ENCODE results near the gene RAB35.

The RAB35 gene

DNA sequence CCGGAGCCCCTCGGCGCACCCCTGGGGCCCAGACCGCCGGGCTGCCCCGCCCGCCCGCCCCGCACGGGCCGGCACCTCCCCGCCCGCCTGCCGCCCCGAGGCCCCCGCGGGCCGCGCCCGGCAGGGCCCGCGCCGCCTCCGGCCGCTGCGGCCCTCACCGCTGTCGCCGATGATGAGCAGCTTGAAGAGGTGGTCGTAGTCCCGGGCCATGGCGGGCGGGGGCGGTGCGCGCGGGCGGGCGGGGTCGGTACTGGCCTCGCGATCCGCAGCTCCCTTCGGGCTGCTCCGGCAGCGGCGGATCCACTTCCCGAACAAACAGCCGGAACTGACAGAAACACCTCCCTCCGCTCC, at the start of gene RAB35:
RAB35 (minus strand) TSS at position 313 of the 351 bp plus-strand sequence; CDS start at position 210, 103 bp downstream.
- no peak for DNase-seq

DNA sequence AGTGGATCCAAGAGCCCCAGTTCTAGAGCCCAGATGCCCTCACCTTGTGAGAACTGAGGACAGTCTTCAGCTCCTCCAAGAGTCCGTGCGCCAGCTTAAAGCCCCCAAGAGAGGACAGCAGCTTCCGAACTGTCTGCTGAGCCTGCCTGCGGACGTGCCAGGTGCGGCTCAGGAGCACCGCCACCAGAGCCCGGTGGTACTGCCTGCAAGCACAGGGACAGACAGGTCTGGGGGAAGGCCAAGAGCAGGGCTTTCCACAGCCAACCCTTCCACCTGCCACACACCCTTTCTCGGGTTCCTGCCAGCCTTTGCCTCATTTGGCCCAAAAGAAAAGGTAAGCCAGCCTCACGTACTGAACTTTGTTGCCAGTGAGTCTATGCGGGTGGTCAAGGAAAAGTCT, 47.7 kb upstream of the RAB35 start:
- no peak for DNase-seq

DNA sequence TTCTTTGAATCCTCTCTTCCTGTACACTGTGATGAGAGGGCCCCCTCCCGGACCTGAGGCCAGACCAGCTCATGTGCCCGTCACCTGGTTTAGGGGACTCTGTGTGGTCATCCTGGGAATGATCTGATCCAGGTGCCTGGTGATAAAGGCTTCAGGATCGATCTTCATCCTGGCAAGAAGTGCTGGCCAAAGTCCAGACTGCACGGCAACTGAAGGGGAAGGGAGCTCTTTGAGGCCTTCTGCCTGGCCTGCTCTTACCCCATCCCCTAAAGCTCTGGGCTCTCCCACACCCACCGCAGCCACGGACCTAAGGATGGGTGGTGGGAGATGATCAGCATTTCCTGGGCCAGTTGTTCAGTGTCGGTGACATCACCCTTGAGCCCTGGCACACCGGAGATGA, 46.2 kb upstream of the RAB35 start:
- DNase-seq: no peak

DNA sequence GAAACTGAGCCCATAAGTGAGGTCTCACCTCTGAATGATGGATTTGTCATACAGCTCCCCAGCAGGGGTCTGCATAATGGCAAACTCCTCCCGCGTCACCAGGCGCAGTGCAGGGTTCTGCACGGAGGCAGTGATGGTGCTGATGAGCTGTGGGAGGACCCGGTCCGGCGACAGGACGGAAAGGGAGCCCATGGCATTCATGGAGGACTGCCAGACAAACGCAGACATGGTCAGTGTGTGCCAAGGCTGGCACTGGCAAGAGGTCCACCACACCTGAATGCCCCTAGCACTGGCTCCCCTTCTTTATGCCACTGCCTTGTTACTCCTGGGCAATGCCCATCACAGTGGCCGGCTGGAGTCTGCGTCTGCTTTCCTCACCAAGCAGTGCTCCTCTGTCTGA, 45.3 kb upstream of the RAB35 start:
- DNase-seq: no peak

DNA sequence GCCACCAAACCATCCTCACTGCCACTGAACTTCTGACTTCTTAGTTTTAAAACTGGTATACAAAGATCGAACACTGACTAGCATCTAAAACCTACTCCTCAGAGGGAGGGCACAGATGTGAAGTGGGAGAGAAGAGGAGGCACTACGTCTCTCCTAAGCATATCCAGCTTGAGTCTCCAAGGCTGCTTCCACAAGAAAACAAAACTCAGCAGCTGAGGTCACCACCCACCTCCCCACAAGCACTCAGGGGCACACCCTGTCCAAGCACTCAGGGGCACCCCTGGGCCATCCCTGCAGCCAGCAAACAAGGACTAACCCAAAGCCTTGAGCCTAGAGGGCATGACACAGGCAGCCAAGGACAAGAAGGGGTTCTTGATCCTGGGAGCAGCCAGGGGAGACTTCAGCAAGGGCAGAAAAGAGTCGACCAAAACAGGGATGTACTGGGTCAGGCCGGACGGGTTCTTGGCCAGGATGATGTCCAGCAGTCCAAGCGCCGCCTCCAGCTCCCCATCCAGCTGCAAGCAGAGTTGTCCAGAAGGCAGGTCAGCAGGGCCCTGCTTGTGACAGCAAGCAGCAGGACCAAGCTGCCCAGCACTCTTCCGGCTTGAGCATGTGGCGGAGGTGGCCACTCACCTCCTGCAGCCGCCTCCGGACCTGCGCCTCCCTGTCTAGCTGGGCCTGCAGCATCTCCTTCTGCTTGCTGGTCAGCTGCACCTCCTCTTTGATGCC, 43.1 kb upstream of the RAB35 start:
- DNase-seq: no peak

DNA sequence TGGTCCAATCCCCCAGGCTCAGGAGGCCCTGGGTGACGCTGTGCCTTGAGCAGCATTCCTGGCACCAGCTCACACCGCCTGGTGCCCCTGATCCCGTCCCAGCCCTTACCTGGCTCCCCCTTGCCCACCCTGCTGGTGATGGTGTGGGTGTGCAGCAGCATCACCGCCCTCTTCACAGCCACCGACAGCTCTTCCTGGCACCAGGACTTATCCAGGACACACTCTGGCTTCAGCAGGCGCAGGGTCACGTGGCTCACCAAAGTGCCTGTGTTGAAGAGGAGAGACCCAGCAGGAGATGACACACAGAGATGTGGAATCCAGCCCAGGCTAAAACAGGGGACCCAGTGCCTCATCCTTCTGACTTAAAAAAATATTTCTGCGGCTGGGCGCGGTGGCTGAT, 41.8 kb upstream of the RAB35 start:
- DNase-seq: no peak

DNA sequence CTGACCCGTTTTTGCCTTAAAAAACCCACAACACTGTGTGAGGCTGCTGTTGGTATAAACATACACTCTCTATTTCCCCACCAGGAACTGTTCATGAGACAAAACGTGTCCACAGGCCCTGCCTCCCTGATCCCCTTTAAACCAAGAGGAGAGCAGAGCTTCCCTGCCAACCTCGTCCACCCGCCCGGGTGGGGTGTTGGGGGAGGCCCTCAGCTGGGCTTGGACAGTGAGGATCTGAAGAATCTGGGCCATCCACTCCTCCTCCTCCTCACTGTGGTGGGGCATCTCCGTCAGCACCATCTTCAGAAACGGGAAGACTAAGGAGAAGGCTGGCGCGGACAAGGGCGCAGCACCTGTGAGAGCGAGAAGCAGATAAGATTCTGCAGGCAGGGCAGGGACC, 41.1 kb upstream of the RAB35 start:
- DNase-seq: no peak

DNA sequence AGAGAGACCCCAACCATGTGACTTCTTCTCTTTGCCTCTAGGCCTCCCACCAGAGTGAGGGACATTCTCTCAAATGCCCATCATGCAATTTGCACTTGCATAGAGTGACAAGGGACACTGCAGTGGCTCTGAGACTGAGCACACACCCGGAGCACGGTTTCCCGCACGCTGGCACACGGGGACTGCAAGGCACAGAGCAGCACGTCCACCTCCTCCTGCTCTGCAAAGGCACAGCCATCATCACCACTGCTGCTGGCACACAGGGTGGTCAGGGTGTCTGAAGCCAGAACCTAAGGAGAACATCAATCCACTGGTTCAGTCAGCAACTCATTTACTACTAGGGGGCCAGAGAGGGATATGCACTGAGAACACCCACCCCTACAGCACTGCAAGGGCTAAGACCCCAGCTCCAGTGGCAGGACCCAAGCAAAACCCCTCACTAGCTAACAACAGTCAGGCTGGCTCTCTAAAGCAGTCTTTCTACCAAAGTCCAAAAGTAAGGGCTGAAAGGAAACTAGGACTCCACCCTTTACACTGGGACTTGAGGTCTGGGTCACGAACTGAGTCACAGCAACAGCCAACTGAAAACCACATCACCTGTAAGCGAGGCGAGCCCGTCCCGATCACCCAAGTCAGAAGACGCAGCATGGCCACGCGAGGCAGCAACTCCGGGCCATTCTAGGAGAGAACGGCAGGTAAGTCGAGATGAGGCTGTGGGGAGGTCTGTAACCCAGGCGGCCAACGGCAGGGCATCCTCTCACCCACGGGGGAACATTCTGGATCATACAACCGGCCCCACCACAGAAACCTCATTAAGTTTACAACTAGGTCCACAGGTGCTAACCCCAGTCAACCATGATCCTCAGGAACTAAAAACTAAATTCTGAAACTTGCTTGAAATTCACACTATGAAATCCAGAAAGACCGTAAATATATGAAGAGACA, 40.0 kb upstream of the RAB35 start:
- no peak for DNase-seq

DNA sequence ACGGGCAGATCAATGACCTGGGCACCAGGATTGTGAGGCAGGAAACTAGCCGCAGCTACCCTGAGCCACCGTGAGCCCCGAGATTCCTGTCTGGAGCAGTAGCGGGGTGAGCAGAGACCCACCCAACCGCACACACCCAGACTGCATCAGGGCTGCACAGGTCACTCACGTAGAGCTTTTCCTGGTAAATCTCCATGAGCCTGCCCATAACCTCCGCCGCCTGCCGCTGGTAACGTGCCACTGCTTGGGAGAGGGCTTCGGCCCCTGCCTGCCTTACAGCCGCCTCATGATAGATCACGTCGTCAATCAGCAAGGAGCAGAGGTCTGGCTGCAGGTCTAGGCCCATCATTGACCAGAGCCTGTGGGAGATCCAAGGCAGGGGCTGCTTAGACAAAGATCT, 38.5 kb upstream of the RAB35 start:
- DNase-seq: no peak

DNA sequence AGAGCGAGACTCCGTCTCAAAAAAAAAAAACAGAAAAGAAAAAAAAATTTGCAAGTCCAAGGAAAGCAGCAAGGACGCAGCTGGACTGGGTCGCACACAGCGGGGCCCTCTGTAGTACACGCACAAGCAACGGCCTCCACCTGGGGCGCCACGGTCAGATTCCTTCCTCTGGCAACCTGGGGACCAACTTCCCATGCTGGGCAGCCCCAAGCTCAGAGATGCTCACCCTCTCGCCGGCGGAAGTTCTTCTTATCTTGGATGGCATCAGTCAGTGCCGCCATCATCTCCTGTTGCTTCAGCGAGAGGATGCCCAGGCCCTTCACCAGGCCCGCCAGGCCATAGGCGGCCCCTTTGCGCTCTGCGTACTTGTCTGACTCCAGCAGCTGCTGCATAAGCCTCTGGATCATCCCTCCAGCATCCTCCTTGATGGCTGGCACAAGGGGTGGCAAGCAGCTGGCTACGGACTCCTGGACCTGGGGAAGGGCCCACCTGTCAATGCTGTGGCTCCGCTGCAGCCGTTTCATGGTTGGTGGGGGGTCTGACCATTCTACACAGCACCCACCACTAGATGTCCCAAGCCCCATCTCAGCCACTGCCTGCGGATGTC, 34.5 kb upstream of the RAB35 start:
- no peak for DNase-seq

DNA sequence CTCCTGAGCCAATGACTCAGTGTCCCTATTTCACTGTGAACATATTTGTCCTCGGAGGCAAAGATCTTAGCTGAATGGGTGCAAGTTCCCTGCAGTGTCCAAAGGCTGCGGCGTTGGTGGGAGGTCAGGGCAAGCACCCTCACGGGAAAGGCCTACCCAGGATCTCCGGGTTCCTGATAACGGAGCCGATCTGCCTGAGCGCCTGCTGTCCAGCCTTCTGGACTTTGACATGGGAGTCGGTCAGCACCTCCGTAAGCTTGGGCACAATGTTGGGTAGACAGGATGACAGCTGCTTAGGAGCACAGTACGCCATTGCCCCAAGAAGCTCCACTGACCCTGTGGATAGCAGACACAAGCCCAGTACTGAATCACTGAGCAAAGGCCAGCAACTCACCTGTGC, 31.5 kb upstream of the RAB35 start:
- no peak for DNase-seq

DNA sequence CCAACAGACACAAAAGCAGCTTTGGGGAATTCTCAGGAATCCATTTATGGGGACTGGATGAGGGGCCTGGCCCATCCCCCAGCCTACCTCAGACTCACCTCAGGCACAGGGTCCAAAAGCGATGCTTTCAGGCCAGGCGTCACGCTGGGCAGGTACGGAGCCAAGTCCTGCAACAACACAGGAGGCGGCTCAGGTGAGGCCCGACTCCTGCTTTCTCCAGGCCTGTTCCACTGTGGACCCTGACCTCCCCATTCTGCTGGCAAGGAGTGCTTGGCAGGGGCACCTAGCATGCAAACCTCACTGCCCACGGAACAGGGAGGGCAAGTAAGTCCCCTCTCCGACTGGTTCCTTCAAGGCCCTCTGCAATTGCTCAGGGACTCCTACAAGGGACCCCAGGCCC, 28.6 kb upstream of the RAB35 start:
- no peak for DNase-seq

DNA sequence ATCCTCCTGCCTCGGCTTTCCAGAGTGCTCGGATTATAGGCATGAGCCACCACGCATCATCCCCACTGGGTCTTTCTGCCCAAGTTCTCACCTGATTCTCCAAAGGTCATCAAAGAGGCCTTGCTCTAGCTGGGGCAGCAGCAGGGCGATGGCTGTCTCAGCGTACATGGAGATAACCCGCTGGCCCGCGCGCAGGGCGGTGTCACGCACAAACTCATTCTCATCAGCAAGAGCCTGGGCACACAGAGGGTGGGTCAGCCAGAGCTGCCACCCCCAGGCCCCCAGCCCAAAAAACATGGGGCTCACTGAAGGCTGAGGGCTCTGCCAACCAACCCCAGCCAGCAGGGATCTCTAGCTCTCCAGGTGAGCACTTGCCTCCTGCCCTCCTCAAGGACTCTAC, 27.7 kb upstream of the RAB35 start:
- DNase-seq: no peak

DNA sequence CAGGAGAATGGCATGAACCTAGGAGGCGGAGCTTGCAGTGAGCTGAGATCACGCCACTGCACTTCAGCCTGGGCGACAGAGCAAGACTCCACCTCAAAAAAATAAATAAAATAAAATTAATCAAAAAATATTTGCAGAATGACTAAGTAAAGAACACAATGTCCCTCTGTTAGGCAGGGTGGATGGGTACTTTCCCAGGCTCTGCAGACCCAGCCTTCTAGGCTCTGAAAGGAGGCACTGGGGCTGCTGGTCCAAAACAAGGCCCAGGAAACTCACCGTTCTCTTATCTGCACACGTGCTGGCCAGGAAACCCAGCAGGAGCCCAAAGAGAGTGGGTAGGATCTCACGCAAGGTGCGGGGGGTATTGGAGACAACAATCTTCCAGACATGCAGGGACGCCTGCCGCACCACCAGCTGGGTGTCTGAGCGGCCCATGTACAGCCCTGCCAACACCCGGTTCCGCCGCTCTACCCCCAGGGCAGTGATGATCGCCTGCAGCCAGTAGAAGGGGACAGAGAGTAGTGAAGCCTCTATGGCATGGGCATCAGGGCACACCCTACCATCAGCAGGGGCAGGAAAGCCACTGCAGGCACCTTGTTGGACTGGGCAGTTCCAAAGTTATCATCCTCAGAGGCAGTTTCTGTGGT, 25.8 kb upstream of the RAB35 start:
- no peak for DNase-seq

DNA sequence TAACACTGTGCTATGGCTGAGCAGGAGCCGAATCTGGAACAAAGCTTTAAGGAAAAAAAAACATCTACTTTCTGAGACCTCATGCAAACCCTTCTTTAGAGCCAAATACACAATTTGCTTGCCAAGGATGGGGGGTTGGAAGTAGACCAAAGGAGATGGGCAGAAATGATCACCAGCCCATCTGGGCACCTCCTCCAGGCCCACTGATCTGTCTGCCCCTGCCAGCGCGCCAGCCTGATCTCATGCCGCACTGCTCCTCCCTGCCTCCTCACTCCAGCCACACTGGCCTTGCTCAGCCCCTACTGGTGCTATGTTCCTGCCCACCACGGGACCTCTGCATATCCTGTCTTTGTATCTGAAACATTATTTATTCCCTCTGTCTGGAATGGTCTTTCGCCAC, 24.8 kb upstream of the RAB35 start:
- no peak for DNase-seq

DNA sequence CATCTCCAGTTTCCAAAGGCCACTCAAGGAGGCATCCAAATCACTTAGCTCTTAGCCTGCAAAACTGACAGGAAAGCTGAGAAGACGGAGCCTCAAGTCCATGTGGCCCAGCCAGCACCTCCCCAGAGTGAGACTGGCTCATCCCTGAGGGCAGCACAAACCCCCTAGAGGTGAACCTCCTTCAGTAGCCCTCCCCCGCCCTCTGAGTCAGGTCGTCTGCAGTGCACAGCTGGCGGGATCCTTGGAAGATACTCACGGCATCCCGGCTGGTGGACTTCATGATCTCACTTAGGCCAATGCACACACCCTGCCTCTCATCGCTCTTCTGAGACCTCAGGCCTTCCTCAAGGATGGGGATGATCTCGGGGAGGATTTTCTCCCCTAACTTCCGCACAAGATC, 24.1 kb upstream of the RAB35 start:
- DNase-seq: no peak

DNA sequence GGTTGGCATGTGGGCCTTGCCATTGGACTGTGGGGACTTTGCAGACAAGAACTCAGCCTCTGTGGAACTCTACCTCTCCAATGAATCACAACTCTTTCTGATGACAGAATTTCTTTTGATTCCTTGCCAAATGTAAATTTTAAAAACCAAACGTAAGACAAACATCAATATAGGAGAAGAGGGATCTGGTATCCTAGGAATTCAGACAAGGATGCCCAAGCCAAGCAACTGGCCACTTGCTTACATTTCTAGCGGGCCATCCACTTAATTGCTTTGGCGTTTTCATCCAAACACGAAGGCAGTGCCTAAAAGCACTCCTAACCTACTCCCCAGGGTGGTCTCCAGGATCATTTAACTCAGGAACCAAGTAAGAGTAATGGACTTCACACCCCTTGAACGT, 23.4 kb upstream of the RAB35 start:
- DNase-seq: no peak

DNA sequence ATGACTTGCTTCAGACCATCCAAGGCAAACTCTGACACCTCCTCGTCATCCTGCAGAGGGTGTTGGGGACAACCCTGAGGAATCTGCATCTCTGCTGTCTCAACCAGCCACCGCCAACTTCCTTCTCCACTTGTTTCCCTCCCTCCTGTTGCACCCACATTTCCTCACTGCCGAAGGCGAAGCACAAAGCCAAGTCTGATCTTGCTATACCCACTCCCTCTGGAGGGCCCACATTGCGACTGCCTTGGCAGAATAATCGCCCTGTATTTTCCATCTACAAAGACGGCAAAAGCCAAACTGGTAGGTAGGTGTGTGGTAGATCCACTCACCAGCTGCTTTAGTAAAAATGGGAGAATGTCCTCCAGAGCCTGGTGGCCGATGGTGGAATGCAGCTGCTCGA, 21.8 kb upstream of the RAB35 start:
- DNase-seq: no peak

DNA sequence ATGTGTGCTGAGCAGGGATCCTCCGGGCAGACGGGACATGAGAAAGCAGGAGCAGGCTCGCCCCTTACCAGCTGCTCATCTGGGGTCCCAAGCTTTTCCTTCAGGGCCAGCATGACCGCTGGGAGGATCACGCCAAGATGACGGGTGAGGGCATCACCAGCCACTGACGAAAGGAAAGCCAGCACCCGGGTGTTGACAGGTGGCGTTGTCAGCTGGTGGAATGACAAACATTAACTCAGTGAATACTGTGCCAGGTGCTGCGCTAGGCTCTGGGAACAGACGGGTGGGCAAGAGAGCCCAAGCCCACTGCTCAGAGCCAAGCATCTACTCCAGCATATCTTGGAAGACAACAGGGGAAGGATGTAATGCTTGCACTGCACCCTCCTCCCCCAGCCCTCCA, 21.3 kb upstream of the RAB35 start:
- no peak for DNase-seq

DNA sequence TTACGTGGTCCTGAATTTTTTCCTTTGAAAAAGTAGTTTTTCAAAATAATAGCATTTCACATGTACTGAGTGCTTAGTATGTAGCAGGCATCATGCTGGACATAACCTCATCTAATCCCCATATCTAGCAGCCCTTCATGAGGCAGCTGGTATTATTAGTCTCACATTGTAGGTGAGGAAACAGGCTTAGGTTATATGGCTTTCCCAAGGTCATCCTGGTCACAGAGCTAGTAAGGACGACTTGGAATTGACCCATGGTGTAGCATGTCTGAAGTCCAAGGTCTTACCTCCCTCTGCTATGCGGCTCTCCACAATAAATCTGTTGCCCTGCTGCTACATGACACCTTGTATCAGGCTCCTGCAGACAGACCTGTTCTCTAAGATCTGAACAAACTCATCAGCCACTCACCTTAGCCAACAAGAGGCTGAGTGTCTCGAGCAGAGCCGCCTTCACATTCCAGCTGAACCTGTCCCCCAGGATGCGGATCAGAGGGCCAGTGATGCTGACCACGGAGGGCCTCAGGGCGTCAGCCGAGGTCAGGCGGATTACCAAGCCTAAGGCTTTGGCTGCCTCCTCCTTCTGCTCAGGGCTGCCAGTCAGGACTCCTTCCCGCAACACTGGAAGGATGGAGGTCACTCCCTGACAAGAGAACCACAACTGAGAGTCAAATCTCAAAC, 19.7 kb upstream of the RAB35 start:
- no peak for DNase-seq

DNA sequence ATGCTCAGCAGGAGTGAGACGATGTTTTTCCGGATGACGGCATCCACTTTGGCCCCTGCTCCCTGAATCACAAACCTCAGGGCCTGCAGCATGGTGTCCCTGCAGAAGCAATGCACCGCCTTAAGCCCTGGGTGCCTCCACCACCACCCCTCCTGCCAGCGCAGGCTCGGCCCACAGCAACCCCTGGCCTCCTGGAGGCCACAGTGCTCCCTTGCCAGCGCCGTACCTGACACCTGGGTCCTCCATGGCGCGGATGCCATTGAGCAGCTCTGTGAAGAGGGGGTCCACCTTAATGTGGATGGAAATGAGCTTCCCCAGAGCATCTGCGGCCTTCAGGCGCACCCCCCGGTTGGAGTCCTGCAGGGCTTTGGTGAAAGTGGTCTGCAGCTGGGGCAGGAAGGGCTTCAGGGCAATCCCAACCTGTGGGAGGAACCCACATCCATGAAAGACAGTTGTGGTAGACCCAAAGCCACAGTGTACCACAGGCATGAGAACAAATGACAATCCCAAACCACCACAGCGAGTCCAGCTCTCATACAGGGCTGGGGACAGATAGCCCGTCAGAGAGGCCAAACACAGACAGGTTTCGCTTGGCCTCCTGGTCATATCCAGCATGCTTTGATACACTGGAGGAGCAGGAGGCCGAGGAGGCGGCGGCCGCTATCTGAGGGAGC, 17.9 kb upstream of the RAB35 start:
- no peak for DNase-seq

DNA sequence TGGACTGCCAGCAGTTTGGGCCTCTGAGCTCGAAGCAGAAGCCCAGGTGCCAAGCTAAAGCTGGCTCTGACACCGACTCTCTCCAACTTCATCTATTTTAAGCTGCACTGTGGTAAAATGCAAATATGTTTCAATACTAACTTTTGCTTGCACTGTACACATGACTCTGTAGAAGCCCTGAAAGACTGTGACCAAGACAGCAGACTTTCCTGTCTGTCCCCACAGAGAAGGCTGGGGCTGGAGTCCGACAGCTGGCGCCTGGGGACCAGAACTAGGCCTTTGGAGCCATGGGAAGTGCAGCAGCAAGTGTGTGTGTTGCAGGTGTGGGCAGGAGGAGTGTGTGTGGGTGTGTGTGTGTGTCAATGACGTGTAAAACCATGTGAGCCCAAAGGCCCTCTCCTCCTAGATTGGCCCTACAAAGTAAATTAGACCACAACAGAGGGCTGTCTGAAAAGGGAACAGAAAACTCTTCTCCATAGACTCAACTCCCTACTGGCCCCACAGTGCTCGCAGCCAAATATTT, 16.4 kb upstream of the RAB35 start:
- DNase-seq: no peak
